Stomach (tissue), 9 donors: ENCODE measurements around the gene COMMD9. TPM values are rescaled to one million over a fixed set of nuclear protein-coding genes. Genes with fewer than 3 reads are reported as not detected.
A peak's percentile ranks its signal among the peaks of the same experiment; 100 is the strongest.

Experiments used
- DNase-seq, 2 donors: peaks; one replicate each; pipeline versions ENCODE4 v3.0.0 to v3.0.0-alpha.2; 2013 to 2019
- H3K27ac ChIP-seq, 5 donors: fragments of 200-600 bp in 4 of 5; sonication (generic) in 4 of 5; one replicate each; pipeline ENCODE4 v1.5.1; 2013 to 2019; ENCODE audit warnings: mild to moderate bottlenecking in 1 of 5, moderate library complexity in 1 of 5
- H3K27me3 ChIP-seq, 3 donors: fragments of 200-600 bp; sonication (generic); one replicate each; pipeline ENCODE4 v1.5.1; 2017 to 2019; ENCODE audit warnings: mixed run types in 1 of 3
- H3K36me3 ChIP-seq, 4 donors: fragments of 200-600 bp; sonication (generic); 1 replicate in 3 of 4; 2 replicates in 1 of 4; pipeline ENCODE4 v1.5.1; 2016 to 2019
- H3K4me1 ChIP-seq, 4 donors: fragments of 200-600 bp; sonication (generic); one replicate each; pipeline ENCODE4 v1.5.1; 2016 to 2019
- H3K4me3 ChIP-seq, 4 donors: fragments of 200-600 bp; sonication (generic) in 3 of 4; one replicate each; pipeline ENCODE4 v1.5.1; 2016 to 2019; ENCODE audit warnings: mild to moderate bottlenecking in 1 of 4
- H3K9me3 ChIP-seq, 4 donors: fragments of 200-600 bp; sonication (generic); one replicate each; pipeline ENCODE4 v1.5.1; 2016 to 2019
- EP300 ChIP-seq: sonication (generic); formaldehyde crosslinking; IDR thresholded peaks from one replicate; pipeline ENCODE4 v1.6.1; 2017; ENCODE audit warnings: antibody characterized with exemption
- POLR2A ChIP-seq, 4 donors: fragments of 450-650 bp; IDR thresholded peaks; one replicate each; pipeline ENCODE4 v1.6.1; 2016; ENCODE audit warnings: antibody characterized with exemption in 4 of 4, control low read depth in 2 of 4, mild to moderate bottlenecking in 1 of 4, moderate library complexity in 1 of 4
- POLR2AphosphoS5 ChIP-seq, 3 donors: sonication (generic); formaldehyde crosslinking; IDR thresholded peaks; one replicate each; pipeline ENCODE4 v1.6.1; 2016; ENCODE audit warnings: antibody characterized with exemption in 3 of 3
- WGBS, 5 donors: extraction: QIAGEN DNeasy Blood & Tissue Kit in 3 of 5; methylation state at CpG; one replicate each; pipeline versions ENCODE4 v1.1.5 to v1.1.7; 2013 to 2018; 5-methylcytosine and 5-hydroxymethylcytosine counted together
- intact Hi-C: fragments of 100-400 bp; cut with DNase I; formaldehyde crosslinking; loops from one replicate; pipeline ENCODE4 v1.15.1; 2023; ENCODE audit warnings: low total_unique reads
- polyA plus RNA-seq, 3 donors: library from polyadenylated mRNA; stranded (reverse); fragments of 200-250 nt; gene quantifications; one replicate each; pipeline ENCODE4 v1.2.3, GENCODE V29; 2013
- total RNA-seq, 5 donors: library from RNA; depleted of rRNA; stranded (reverse); fragments of >200 nt; gene quantifications; one replicate each; pipeline versions ENCODE4 v1.1.0 to v1.2.3, GENCODE V29; 2014 to 2016
- TF ChIP-seq, protein P1 (sequence below), 7 experiments: fragments of 450-650 bp in 4 of 7; fragments of 200-600 bp in 3 of 7; sonication (generic) in 3 of 7; IDR thresholded peaks; one replicate each; pipeline ENCODE4 v1.5.1; 2016 to 2019; ENCODE audit warnings: antibody characterized with exemption in 7 of 7, control low read depth in 2 of 7, mild to moderate bottlenecking in 1 of 7
- donor health status: healthy with polysubstance abuse.
- donor health status: Bipolar disorder and iron deficiency.
- donor health status: healthy.

Gene COMMD9
- total and polyA plus RNA-seq, 8 donors: 2.9 to 53.8 (median 31.2) TPM

DNA sequence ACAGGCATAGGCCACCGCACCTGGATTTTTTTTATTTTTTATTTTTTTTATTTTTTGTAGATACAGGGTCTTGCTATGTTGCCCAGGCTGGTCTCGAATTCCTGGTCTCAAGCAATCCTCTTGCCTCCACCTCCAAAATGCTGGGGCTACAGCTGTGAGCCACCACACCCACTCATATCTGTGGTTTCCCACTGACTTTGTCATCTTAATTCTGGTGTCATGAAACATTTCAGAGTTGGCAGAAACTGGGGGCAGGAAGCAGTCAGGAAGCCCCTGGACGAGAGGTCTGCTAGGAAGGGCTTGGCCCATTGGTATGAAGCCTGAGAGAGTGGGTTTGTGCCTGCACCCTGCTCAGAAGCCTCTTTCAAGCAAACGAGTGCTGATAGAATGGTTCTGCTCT is 49.1 kb downstream of the COMMD9 start:
- no peaks in the 10 kb centered on the region for H3K27me3 ChIP-seq
- 76 to 82% (median 78%) methylated on average over 4 of the region's 4 CpGs for WGBS, 5 donors
- no peak overlapping the region for H3K4me3 ChIP-seq
- H3K9me3 ChIP-seq: no peaks in the 10 kb centered on the region
- no peak for TF ChIP-seq POLR2A (IDR thresholded peaks at IDR 0.05)
- TF ChIP-seq, protein P1, sequence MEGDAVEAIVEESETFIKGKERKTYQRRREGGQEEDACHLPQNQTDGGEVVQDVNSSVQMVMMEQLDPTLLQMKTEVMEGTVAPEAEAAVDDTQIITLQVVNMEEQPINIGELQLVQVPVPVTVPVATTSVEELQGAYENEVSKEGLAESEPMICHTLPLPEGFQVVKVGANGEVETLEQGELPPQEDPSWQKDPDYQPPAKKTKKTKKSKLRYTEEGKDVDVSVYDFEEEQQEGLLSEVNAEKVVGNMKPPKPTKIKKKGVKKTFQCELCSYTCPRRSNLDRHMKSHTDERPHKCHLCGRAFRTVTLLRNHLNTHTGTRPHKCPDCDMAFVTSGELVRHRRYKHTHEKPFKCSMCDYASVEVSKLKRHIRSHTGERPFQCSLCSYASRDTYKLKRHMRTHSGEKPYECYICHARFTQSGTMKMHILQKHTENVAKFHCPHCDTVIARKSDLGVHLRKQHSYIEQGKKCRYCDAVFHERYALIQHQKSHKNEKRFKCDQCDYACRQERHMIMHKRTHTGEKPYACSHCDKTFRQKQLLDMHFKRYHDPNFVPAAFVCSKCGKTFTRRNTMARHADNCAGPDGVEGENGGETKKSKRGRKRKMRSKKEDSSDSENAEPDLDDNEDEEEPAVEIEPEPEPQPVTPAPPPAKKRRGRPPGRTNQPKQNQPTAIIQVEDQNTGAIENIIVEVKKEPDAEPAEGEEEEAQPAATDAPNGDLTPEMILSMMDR (IDR thresholded peaks at IDR 0.05): no peak
- TF ChIP-seq POLR2AphosphoS5 (IDR thresholded peaks at IDR 0.05): no peak
- no peak for TF ChIP-seq EP300
- intact Hi-C loops: no loop called here
- H3K4me1 ChIP-seq: no peaks in the 10 kb centered on the region
- H3K36me3 ChIP-seq: no peaks in the 10 kb centered on the region
- H3K27ac ChIP-seq: no peak overlapping the region
- DNase-seq: no peak

DNA sequence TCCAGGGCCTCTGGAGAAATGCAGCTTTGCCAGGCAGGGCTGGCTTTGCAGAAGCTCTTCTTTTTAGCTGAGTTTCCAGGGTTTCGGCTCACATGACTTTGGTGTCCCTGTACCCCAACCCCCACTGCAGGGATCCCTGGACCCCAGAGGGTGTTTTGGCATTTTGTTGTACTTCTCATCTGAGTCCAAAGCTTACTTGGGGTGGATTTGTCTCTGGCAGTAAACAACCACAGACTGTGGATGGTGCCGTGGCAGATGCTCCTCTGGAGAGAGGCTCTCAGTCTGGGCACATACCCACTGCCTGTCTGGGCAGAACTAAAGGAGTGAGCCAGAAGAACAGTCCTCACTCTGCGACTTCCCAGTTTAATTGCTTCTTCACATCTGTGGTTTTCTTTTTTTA is 49.6 kb downstream of the COMMD9 start:
- Histone ChIP-seq H3K27me3 (no peaks in the 10 kb centered on the region), H3K36me3 (no peaks in the 10 kb centered on the region), H3K4me1 (no peaks in the 10 kb centered on the region), H3K27ac (no peak overlapping the region), H3K9me3 (no peaks in the 10 kb centered on the region), H3K4me3 (no peak overlapping the region)
- intact Hi-C loops: no loop called here
- 91 to 100% (median 92%) methylated on average over 3 of the region's 3 CpGs for WGBS, 5 donors
- TF ChIP-seq POLR2A (IDR thresholded peaks at IDR 0.05) (no peak), EP300 (no peak), POLR2AphosphoS5 (IDR thresholded peaks at IDR 0.05) (no peak)
- TF ChIP-seq, protein P1 (IDR thresholded peaks at IDR 0.05): no peak
- no peak for DNase-seq

- H3K27ac ChIP-seq: no peak overlapping the region
- no peak for DNase-seq
- no peaks in the 10 kb centered on the region for H3K27me3 ChIP-seq
- no peak overlapping the region for H3K4me3 ChIP-seq
- 63 to 79% (median 68%) methylated on average over 1 of the region's 1 CpG for WGBS, 5 donors
- no peaks in the 10 kb centered on the region for H3K9me3 ChIP-seq
- H3K36me3 ChIP-seq: no peaks in the 10 kb centered on the region
- intact Hi-C loops: no loop called here
- no peaks in the 10 kb centered on the region for H3K4me1 ChIP-seq
- TF ChIP-seq, protein P1 (IDR thresholded peaks at IDR 0.05): no peak
- peak in 1 of 3 donors; percentile 20 for TF ChIP-seq POLR2AphosphoS5 (IDR thresholded peaks at IDR 0.05)
These were observed 50.3 kb downstream of the COMMD9 start for GRCh38 chr11:36238881-36239280.

DNA sequence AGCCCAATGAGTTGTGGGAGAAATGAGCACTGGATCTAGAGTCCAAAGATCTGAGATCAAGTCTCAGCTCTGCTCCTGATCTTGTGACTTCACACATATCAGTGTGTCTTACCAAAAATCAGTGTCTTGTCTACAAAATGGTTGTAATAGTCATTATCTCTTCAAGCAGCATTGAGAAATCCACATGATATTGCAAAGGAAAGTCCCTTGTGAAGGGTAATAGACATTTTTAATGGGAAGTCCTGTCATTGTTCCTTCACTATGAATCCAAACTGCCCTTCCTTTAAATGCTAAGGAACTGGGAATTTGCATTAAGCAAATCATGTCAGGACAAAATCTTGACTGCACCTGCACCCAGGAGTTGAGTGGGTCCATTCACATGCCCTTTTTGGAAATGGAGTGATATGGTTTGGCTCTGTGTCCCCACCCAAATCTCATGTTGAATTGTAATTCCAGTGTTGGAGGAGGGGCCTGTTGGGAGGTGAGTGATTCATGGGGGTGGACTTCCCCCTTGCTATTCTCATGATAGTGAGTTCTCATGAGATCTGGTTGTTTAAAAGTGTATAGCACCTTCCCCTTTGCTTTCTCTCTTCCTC is 51.1 kb downstream of the COMMD9 start:
- no peak overlapping the region for H3K4me3 ChIP-seq
- no peak for DNase-seq
- intact Hi-C loops: no loop called here

More for the DNA sequence above, 51.1 kb downstream of the COMMD9 start:
- Histone ChIP-seq H3K27ac (no peak overlapping the region), H3K36me3 (no peaks in the 10 kb centered on the region), H3K27me3 (no peaks in the 10 kb centered on the region), H3K4me1 (no peaks in the 10 kb centered on the region), H3K9me3 (no peaks in the 10 kb centered on the region)
- no peak for TF ChIP-seq EP300
- no peak for TF ChIP-seq POLR2AphosphoS5 (IDR thresholded peaks at IDR 0.05)
- TF ChIP-seq POLR2A (IDR thresholded peaks at IDR 0.05): no peak
- TF ChIP-seq, protein P1 (IDR thresholded peaks at IDR 0.05): no peak
